HEK293 (cell line): ENCODE data around the gene ARSB.
A peak's percentile ranks its signal among the peaks of the same experiment; 100 is the strongest.

ENCODE experiments used
- CTCF ChIA-PET: fragments of 350-600 bp; formaldehyde crosslinking; extraction: SDS; loops from one replicate; lab custom pipeline; 2021; ENCODE audit warnings: antibody characterized with exemption; lab: Yijun Ruan, JAX
- POLR2A ChIA-PET: fragments of 300-600 bp; formaldehyde crosslinking; extraction: SDS; loops from one replicate; lab custom pipeline; 2020; ENCODE audit warnings: antibody characterized with exemption, inconsistent platforms; lab: Yijun Ruan, JAX
- H3K27ac ChIP-seq: fragments of 200-500 bp; sonication (Bioruptor generic); 2 replicates; pipeline ENCODE4 v1.5.1; 2014; ENCODE audit warnings: low read depth, low read length, control low read depth, inconsistent platforms; ENCODE audit errors: extremely low read depth
- H3K36me3 ChIP-seq, 2 experiments: fragments of 200-500 bp in 1 of 2; sonication (Bioruptor generic) in 1 of 2; 1 replicate in 1 of 2; 2 replicates in 1 of 2; pipeline ENCODE4 v1.5.1; 2014 to 2017; ENCODE audit warnings: inconsistent platforms in 2 of 2, low read length in 2 of 2; ENCODE audit not compliant: control insufficient read depth in 2 of 2, insufficient read depth in 1 of 2
- H3K4me1 ChIP-seq: fragments of 200-500 bp; sonication (Bioruptor generic); 2 replicates; pipeline ENCODE4 v1.5.1; 2014; ENCODE audit warnings: mild to moderate bottlenecking, low read length, inconsistent platforms; ENCODE audit not compliant: control insufficient read depth, insufficient read depth
- H3K4me3 ChIP-seq: 2 replicates; pipeline ENCODE4 v1.5.1; 2011; ENCODE audit warnings: low read depth, mild to moderate bottlenecking, control low read depth, low read length, moderate library complexity
- H3K9me3 ChIP-seq: fragments of 200-500 bp; sonication (Bioruptor generic); 2 replicates; pipeline ENCODE4 v1.5.1; 2014; ENCODE audit warnings: low read depth, low read length, inconsistent platforms; ENCODE audit not compliant: control insufficient read depth, insufficient read depth
- AEBP2 ChIP-seq: fragments of 450-650 bp; formaldehyde crosslinking; IDR thresholded peaks from 2 replicates; pipeline ENCODE4 v1.5.1; 2016; ENCODE audit warnings: missing biosample characterization, missing genetic modification characterization, borderline replicate concordance
- KLF9 ChIP-seq: fragments of 450-650 bp; formaldehyde crosslinking; IDR thresholded peaks from 2 replicates; pipeline ENCODE4 v1.5.1; 2016; ENCODE audit warnings: missing biosample characterization, missing genetic modification characterization, low read depth
- MZF1 ChIP-seq: fragments of 450-650 bp; formaldehyde crosslinking; IDR thresholded peaks from 2 replicates; pipeline ENCODE4 v1.5.1; 2017; ENCODE audit warnings: missing biosample characterization, missing genetic modification characterization, borderline replicate concordance
- OVOL3 ChIP-seq: fragments of 450-650 bp; formaldehyde crosslinking; IDR thresholded peaks from 2 replicates; pipeline ENCODE4 v1.5.1; 2016; ENCODE audit warnings: missing biosample characterization, missing genetic modification characterization
- PRDM1 ChIP-seq: fragments of 450-650 bp; formaldehyde crosslinking; IDR thresholded peaks from 2 replicates; pipeline ENCODE4; 2016; ENCODE audit warnings: missing biosample characterization, missing genetic modification characterization
- RBAK ChIP-seq: fragments of 450-650 bp; formaldehyde crosslinking; IDR thresholded peaks from 2 replicates; pipeline ENCODE4 v1.5.1; 2016; ENCODE audit warnings: missing biosample characterization, missing genetic modification characterization
- ZBTB1 ChIP-seq: fragments of 450-650 bp; formaldehyde crosslinking; IDR thresholded peaks from 2 replicates; pipeline ENCODE4 v1.5.1; 2016; ENCODE audit warnings: missing biosample characterization, missing genetic modification characterization
- ZBTB7A ChIP-seq: fragments of 450-650 bp; formaldehyde crosslinking; IDR thresholded peaks from 2 replicates; pipeline ENCODE4 v1.5.1; 2016; ENCODE audit warnings: low read depth, missing biosample characterization, missing genetic modification characterization
- ZEB2 ChIP-seq: fragments of 450-650 bp; formaldehyde crosslinking; IDR thresholded peaks from 2 replicates; pipeline ENCODE4 v1.5.1; 2016; ENCODE audit warnings: missing biosample characterization, missing genetic modification characterization
- ZFP69B ChIP-seq: fragments of 450-650 bp; formaldehyde crosslinking; IDR thresholded peaks from 2 replicates; pipeline ENCODE4 v1.5.1; 2016; ENCODE audit warnings: missing biosample characterization, missing genetic modification characterization
- ZNF155 ChIP-seq: fragments of 450-650 bp; formaldehyde crosslinking; IDR thresholded peaks from 2 replicates; pipeline ENCODE4 v1.5.1; 2016; ENCODE audit warnings: missing biosample characterization, missing genetic modification characterization
- ZNF37A ChIP-seq: fragments of 450-650 bp; IDR thresholded peaks from 2 replicates; pipeline ENCODE4 v1.5.1; 2018; ENCODE audit warnings: missing biosample characterization, missing genetic modification characterization
- ZNF510 ChIP-seq: fragments of 450-650 bp; formaldehyde crosslinking; IDR thresholded peaks from 2 replicates; pipeline ENCODE4 v1.5.1; 2018; ENCODE audit warnings: mild to moderate bottlenecking, missing genetic modification characterization, missing biosample characterization; ENCODE audit not compliant: insufficient replicate concordance
- ZNF518A ChIP-seq: fragments of 450-650 bp; formaldehyde crosslinking; conservative IDR thresholded peaks from 2 replicates; pipeline ENCODE4 v1.5.1; 2016; ENCODE audit warnings: low read depth, missing biosample characterization, missing genetic modification characterization
- ZNF561 ChIP-seq: fragments of 450-650 bp; IDR thresholded peaks from 2 replicates; pipeline ENCODE4 v1.5.1; 2018; ENCODE audit warnings: missing biosample characterization, missing genetic modification characterization, borderline replicate concordance
- ZNF677 ChIP-seq: fragments of 450-650 bp; IDR thresholded peaks from 2 replicates; pipeline ENCODE4 v1.5.0; 2018; ENCODE audit warnings: missing biosample characterization, mild to moderate bottlenecking, missing genetic modification characterization, moderate library complexity
- ZNF777 ChIP-seq: fragments of 450-650 bp; formaldehyde crosslinking; IDR thresholded peaks from 2 replicates; pipeline ENCODE4 v1.5.1; 2017; ENCODE audit warnings: missing biosample characterization, missing genetic modification characterization, borderline replicate concordance
- TF ChIP-seq, protein P1 (sequence below): fragments of 450-650 bp; formaldehyde crosslinking; IDR thresholded peaks from 2 replicates; pipeline ENCODE4 v1.5.1; 2016; ENCODE audit warnings: missing biosample characterization, missing genetic modification characterization

Gene ARSB

GRCh38 chr5:79020861-79021561 lies 35.9 kb upstream of the ARSB start (continued):
- TF ChIP-seq ZNF518A (tag by site-specific recombination) (peak; percentile 66; the same call in 1 of the 2 replicates), AEBP2 (tag by site-specific recombination) (no peak), ZFP69B (tag by site-specific recombination) (no peak), ZNF155 (tag by site-specific recombination) (no peak), RBAK (no peak), KLF9 (no peak), ZNF561 (peak; percentile 44; the same call in 1 of the 2 replicates), ZNF510 (tag by site-specific recombination) (no peak), ZBTB7A (tag by site-specific recombination) (no peak), OVOL3 (tag by site-specific recombination) (no peak), ZNF37A (no peak), ZNF677 (tag by site-specific recombination) (no peak)

GRCh38 chr5:79014631-79015030 lies 29.5 kb upstream of the ARSB start:
- ChIA-PET POLR2A (no interaction called here), CTCF (no interaction called here)
- H3K4me1 ChIP-seq = no peaks in the 10 kb centered on the region; the same call in 1 of the 2 replicates
- TF ChIP-seq MZF1 (tag by site-specific recombination) = no peak
- TF ChIP-seq ZBTB1 (tag by site-specific recombination) = no peak
- no peak for TF ChIP-seq ZEB2 (tag by site-specific recombination)
- no peak for TF ChIP-seq ZNF777 (tag by site-specific recombination)
- TF ChIP-seq, protein P1, sequence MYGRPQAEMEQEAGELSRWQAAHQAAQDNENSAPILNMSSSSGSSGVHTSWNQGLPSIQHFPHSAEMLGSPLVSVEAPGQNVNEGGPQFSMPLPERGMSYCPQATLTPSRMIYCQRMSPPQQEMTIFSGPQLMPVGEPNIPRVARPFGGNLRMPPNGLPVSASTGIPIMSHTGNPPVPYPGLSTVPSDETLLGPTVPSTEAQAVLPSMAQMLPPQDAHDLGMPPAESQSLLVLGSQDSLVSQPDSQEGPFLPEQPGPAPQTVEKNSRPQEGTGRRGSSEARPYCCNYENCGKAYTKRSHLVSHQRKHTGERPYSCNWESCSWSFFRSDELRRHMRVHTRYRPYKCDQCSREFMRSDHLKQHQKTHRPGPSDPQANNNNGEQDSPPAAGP (tag by site-specific recombination) = no peak
- TF ChIP-seq OVOL3 (tag by site-specific recombination) = no peak
- no peak for TF ChIP-seq PRDM1
- no peak overlapping the region for H3K27ac ChIP-seq
- no peaks in the 10 kb centered on the region for H3K36me3 ChIP-seq
- no peaks in the 10 kb centered on the region for H3K9me3 ChIP-seq
- H3K4me3 ChIP-seq = no peak overlapping the region
